PC-3 (cell line): ENCODE measurements around the gene SH3PXD2B. TPM values are rescaled to one million over a fixed set of nuclear protein-coding genes. Genes with fewer than 3 reads are reported as not detected.

Experiments used
- ATAC-seq: fragments of 200-7000 bp; cut with Tn5 transposase; 2 replicates; pipeline ENCODE4 v1.9.1; 2020; ENCODE audit warnings: mild to moderate bottlenecking, moderate library complexity
- BruUV-seq: library from RNA; stranded (reverse); fragments of 400-500 nt; replicated peaks from 2 replicates; lab custom pipeline; 2021; lab: Mats Ljungman, UMichigan
- CTCF ChIA-PET: fragments of 300-600 bp; sonication (Branson Sonifier 250); formaldehyde crosslinking; loops from one replicate; lab custom pipeline; 2022; ENCODE audit warnings: antibody characterized with exemption; lab: Charles Lee
- POLR2A ChIA-PET: fragments of 300-600 bp; sonication (Branson Sonifier 250); formaldehyde crosslinking; loops from one replicate; lab custom pipeline; 2022; ENCODE audit warnings: antibody characterized with exemption; ENCODE audit not compliant: unreplicated experiment; lab: Charles Lee
- DNase-seq: peaks from one replicate; pipeline ENCODE4 v3.0.0-alpha.2; 2015
- H2AFZ ChIP-seq: fragments of 300-600 bp; sonication (generic); 2 replicates; pipeline ENCODE4 v1.6.0; 2016; ENCODE audit warnings: antibody characterized with exemption, low read length
- H3F3A ChIP-seq: fragments of 300-600 bp; sonication (generic); one replicate; pipeline ENCODE4 v1.6.0; 2017; ENCODE audit warnings: antibody characterized with exemption, low read length, control low read depth, mild to moderate bottlenecking; ENCODE audit not compliant: unreplicated experiment
- H3K27ac ChIP-seq: fragments of 300-600 bp; sonication (generic); 2 replicates; pipeline ENCODE4 v1.5.1; 2016; ENCODE audit warnings: mild to moderate bottlenecking, low read length
- H3K27me3 ChIP-seq: fragments of 300-600 bp; sonication (generic); 2 replicates; pipeline ENCODE4 v1.6.1; 2016; ENCODE audit warnings: low read length, mixed read lengths
- H3K36me3 ChIP-seq: fragments of 300-600 bp; sonication (generic); 2 replicates; pipeline ENCODE4 v1.6.1; 2016; ENCODE audit warnings: low read depth, mixed run types, low read length, mixed read lengths
- H3K4me1 ChIP-seq: fragments of 300-600 bp; sonication (generic); 2 replicates; pipeline ENCODE4 v1.5.1; 2016; ENCODE audit warnings: low read length; ENCODE audit not compliant: insufficient read depth
- H3K4me2 ChIP-seq: fragments of 300-600 bp; sonication (generic); 2 replicates; pipeline ENCODE4 v1.6.0; 2016; ENCODE audit warnings: low read length
- H3K4me3 ChIP-seq: fragments of 300-600 bp; sonication (generic); 2 replicates; pipeline ENCODE4 v1.5.1; 2016; ENCODE audit warnings: mild to moderate bottlenecking, low read length, mixed read lengths
- H3K79me2 ChIP-seq: fragments of 300-600 bp; sonication (generic); 2 replicates; pipeline ENCODE4 v1.6.1; 2017; ENCODE audit warnings: low read length, mixed read lengths
- H3K9ac ChIP-seq: fragments of 300-600 bp; sonication (generic); 2 replicates; pipeline ENCODE4 v1.6.0; 2016; ENCODE audit warnings: mild to moderate bottlenecking, low read length
- H3K9me2 ChIP-seq: fragments of 300-600 bp; sonication (generic); replicated peaks from 2 replicates; pipeline ENCODE4 v1.6.1; 2016; ENCODE audit warnings: mixed run types, low read length, mixed read lengths
- H3K9me3 ChIP-seq: fragments of 300-600 bp; sonication (generic); 2 replicates; pipeline ENCODE4 v1.6.1; 2016; ENCODE audit warnings: low read length, mixed read lengths
- H4K20me1 ChIP-seq: fragments of 300-600 bp; sonication (generic); 2 replicates; pipeline ENCODE4 v1.6.1; 2016; ENCODE audit warnings: low read length, mixed read lengths
- EZH2 ChIP-seq: fragments of 300-600 bp; sonication (generic); IDR thresholded peaks from one replicate; pipeline ENCODE4 v1.6.1; 2017; ENCODE audit warnings: antibody characterized with exemption, mild to moderate bottlenecking, low read length; ENCODE audit not compliant: unreplicated experiment
- EZH2phosphoT487 ChIP-seq: fragments of 300-600 bp; sonication (generic); IDR thresholded peaks from 2 replicates; pipeline ENCODE4 v1.6.1; 2018; ENCODE audit warnings: mild to moderate bottlenecking, antibody characterized with exemption, low read length, borderline replicate concordance
- intact Hi-C: fragments of 100-400 bp; cut with micrococcal nuclease; formaldehyde crosslinking; loops from 2 replicates; pipeline ENCODE4 v1.9.0; 2023
- total RNA-seq: library from RNA; depleted of rRNA; stranded (reverse); fragments of >200 nt; gene quantifications from 2 replicates; pipeline ENCODE4 v1.2.3, GENCODE V29; 2014
- TF ChIP-seq, protein P1 (sequence below): fragments of 300-600 bp; sonication (generic); conservative IDR thresholded peaks from 2 replicates; pipeline ENCODE4 v1.5.1; 2017; ENCODE audit warnings: antibody characterized with exemption, low read depth, mild to moderate bottlenecking, low read length

SH3PXD2B gene
- total RNA-seq, 1 experiment from 2014 or later: 9.8 TPM

DNA sequence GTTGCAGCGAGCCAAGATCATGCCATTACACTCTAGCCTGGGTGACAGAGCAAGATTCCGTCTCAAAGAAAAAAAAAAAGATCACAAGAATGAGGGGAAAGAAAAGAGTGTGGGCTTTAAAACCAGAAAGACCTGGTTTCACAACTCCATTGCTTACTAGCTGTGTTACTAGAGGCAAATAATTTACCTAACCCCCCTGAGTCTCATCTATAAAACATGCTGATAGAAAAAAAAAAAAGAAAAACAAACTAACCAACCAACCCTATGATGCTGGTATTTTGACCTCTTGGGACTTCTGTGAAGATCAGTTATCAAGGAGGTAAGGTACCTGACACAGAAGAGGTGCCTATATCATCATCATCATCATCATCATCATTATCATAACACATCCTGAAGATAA is 110.6 kb downstream of the SH3PXD2B start:
- H3K9ac ChIP-seq: no peak overlapping the region
- H3K4me2 ChIP-seq: no peak overlapping the region
- H3K27me3 ChIP-seq: no peaks in the 10 kb centered on the region
- H3K36me3 ChIP-seq: no peaks in the 10 kb centered on the region
- H2AFZ ChIP-seq: no peak overlapping the region
- no peaks in the 10 kb centered on the region for H3K9me2 ChIP-seq
- CTCF ChIA-PET: no interaction called here
- intact Hi-C loops: no loop called here
- no peaks in the 10 kb centered on the region for H4K20me1 ChIP-seq
- H3K4me1 ChIP-seq: no peaks in the 10 kb centered on the region
- ATAC-seq: no peak
- TF ChIP-seq EZH2phosphoT487 (no peak), EZH2 (no peak)
- TF ChIP-seq, protein P1, sequence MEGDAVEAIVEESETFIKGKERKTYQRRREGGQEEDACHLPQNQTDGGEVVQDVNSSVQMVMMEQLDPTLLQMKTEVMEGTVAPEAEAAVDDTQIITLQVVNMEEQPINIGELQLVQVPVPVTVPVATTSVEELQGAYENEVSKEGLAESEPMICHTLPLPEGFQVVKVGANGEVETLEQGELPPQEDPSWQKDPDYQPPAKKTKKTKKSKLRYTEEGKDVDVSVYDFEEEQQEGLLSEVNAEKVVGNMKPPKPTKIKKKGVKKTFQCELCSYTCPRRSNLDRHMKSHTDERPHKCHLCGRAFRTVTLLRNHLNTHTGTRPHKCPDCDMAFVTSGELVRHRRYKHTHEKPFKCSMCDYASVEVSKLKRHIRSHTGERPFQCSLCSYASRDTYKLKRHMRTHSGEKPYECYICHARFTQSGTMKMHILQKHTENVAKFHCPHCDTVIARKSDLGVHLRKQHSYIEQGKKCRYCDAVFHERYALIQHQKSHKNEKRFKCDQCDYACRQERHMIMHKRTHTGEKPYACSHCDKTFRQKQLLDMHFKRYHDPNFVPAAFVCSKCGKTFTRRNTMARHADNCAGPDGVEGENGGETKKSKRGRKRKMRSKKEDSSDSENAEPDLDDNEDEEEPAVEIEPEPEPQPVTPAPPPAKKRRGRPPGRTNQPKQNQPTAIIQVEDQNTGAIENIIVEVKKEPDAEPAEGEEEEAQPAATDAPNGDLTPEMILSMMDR: no peak
- no peak for DNase-seq
- H3K9me3 ChIP-seq: no peaks in the 10 kb centered on the region
- no peaks in the 10 kb centered on the region for H3K79me2 ChIP-seq
- no TSS peak for BruUV-seq
- POLR2A ChIA-PET: no interaction called here
- H3K4me3 ChIP-seq: no peak overlapping the region
- no peaks in the 10 kb centered on the region for H3F3A ChIP-seq
- H3K27ac ChIP-seq: no peak overlapping the region

DNA sequence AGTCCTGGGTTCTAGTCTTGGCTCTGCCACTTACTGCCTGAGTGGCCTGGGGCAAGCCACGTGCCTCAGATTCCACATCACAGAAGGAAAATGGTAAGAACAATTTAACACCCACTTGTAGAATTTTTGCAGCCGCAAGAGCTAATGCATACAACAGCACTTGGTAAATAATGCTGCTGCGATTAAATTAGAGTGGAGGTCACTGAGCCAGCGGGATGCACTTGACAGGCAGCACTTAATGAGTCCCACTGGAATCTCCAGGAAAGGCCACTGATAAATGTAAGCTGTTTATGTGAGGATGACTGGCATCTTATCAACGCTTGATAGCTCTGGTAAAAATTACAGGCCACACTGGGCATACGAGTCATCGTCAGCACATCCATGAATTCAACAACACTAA is 111.4 kb downstream of the SH3PXD2B start:
- no peak for ATAC-seq
- intact Hi-C loops: no loop called here
- BruUV-seq: no TSS peak
- Histone ChIP-seq H3K4me3 (no peak overlapping the region), H3K36me3 (no peaks in the 10 kb centered on the region), H3K79me2 (no peaks in the 10 kb centered on the region), H3K27me3 (no peaks in the 10 kb centered on the region), H2AFZ (no peak overlapping the region), H3K9me2 (no peaks in the 10 kb centered on the region), H4K20me1 (no peaks in the 10 kb centered on the region), H3F3A (no peaks in the 10 kb centered on the region), H3K9me3 (no peaks in the 10 kb centered on the region), H3K9ac (no peak overlapping the region), H3K27ac (no peak overlapping the region), H3K4me1 (no peaks in the 10 kb centered on the region), H3K4me2 (no peak overlapping the region)
- ChIA-PET CTCF (no interaction called here), POLR2A (no interaction called here)
- no peak for TF ChIP-seq EZH2phosphoT487
- no peak for TF ChIP-seq EZH2
- TF ChIP-seq, protein P1: no peak
- DNase-seq: no peak

DNA sequence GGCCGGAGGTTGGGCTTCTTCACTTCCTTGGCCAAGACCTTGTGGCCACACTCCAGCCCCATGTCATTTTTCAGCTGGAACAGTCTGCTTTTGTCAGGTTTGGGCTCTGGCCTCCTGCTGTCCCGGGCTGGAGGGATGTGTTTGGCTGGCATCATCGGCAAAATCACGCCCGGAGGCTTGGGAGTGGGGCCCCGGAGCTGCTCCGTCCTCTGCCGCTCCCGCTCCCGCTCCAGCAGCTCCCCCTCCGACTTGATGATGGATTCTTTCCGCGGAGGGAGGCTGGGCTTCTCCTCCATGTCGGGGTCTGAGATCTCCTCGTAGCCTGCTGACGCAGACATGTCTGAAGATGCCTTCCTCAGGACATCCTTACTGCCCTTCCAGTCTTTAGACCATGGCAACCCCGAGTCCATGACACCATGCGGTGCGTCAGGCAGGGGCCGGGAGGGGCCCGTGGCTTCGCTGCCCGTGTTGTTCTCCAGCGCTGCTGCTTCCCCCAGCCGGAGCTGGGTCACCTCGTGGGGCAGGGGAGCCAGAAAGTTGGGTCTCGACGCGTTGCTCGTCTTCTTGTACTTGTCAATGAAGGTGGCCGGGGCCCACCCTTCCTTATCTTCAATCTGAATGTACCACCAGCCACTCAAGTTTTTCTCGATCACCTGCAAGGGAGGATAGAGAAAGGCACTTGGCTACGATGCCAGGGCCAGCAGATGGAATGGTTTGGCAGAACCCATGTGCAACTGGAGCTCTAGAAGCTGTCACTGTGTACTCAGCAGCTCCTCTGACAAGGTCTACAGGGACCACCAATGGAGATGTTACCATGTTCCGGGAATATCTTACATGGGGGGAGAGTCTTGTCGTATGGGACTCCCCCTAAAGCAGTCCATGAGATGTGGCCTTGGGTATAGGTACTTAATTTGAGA is 114.8 kb downstream of the SH3PXD2B start:
- ATAC-seq (no peak), DNase-seq (no peak)
- no peaks in the 10 kb centered on the region for H3K79me2 ChIP-seq
- no peaks in the 10 kb centered on the region for H3K9me3 ChIP-seq
- H3K9me2 ChIP-seq: no peaks in the 10 kb centered on the region
- CTCF ChIA-PET: no interaction called here
- H4K20me1 ChIP-seq: no peaks in the 10 kb centered on the region
- H3K36me3 ChIP-seq: no peaks in the 10 kb centered on the region
- POLR2A ChIA-PET: no interaction called here
- BruUV-seq: no TSS peak
- no peak overlapping the region for H2AFZ ChIP-seq
- H3K4me2 ChIP-seq: no peak overlapping the region
- no peaks in the 10 kb centered on the region for H3K4me1 ChIP-seq
- no peak overlapping the region for H3K4me3 ChIP-seq
- H3F3A ChIP-seq: no peaks in the 10 kb centered on the region
- intact Hi-C loops: no loop called here
- no peaks in the 10 kb centered on the region for H3K27me3 ChIP-seq
- no peak overlapping the region for H3K27ac ChIP-seq
- no peak overlapping the region for H3K9ac ChIP-seq
- TF ChIP-seq, protein P1: no peak
- TF ChIP-seq EZH2phosphoT487 (no peak), EZH2 (no peak)
